ENCODE results near the gene CLUH.
"Not testable (repeated sequence)": the region's sequence is repeated elsewhere in the genome, so short reads cannot be mapped to it uniquely, and the experiment has no call there.

The CLUH gene

GRCh38 chr17:2701161-2701995 lies 10.2 kb downstream of the CLUH start:
- Mint-ChIP-seq H3K36me3 (ENCODE audit: low read depth) (peaks cover 53% of the 10 kb centered on the region), H3K27me3 (no peaks in the 10 kb centered on the region), H3K9me3 (no peaks in the 10 kb centered on the region), H3K27ac (no peak overlapping the region), H3K4me3 (no peak overlapping the region), H3K4me1 (ENCODE audit: low read depth) (peaks cover 4% of the 10 kb centered on the region)

- H3K4me3 Mint-ChIP-seq = no peak overlapping the region
- peaks cover 3% of the 10 kb centered on the region for H3K4me1 Mint-ChIP-seq (ENCODE audit: low read depth)
- H3K27me3 Mint-ChIP-seq = no peaks in the 10 kb centered on the region
- no peak overlapping the region for H3K27ac Mint-ChIP-seq
- peaks cover 52% of the 10 kb centered on the region for H3K36me3 Mint-ChIP-seq (ENCODE audit: low read depth)
- no peaks in the 10 kb centered on the region for H3K9me3 Mint-ChIP-seq
Observed at GRCh38 chr17:2700491-2701141, 10.9 kb downstream of the CLUH start.

- Mint-ChIP-seq H3K4me1 (ENCODE audit: low read depth) (no peaks in the 10 kb centered on the region), H3K36me3 (ENCODE audit: low read depth) (peaks cover 46% of the 10 kb centered on the region), H3K4me3 (no peak overlapping the region), H3K9me3 (no peaks in the 10 kb centered on the region), H3K27ac (no peak overlapping the region), H3K27me3 (no peaks in the 10 kb centered on the region)
Observed at GRCh38 chr17:2700030-2700490, 11.5 kb downstream of the CLUH start.

GRCh38 chr17:2699216-2699805 lies 12.3 kb downstream of the CLUH start:
- not testable (repeated sequence) for H3K9me3 Mint-ChIP-seq; H3K4me1 Mint-ChIP-seq (ENCODE audit: low read depth); H3K27ac Mint-ChIP-seq; H3K27me3 Mint-ChIP-seq; H3K4me3 Mint-ChIP-seq
- H3K36me3 Mint-ChIP-seq (ENCODE audit: low read depth) = peaks cover 40% of the 10 kb centered on the region

- no peaks in the 10 kb centered on the region for H3K27me3 Mint-ChIP-seq
- peaks cover 35% of the 10 kb centered on the region for H3K36me3 Mint-ChIP-seq (ENCODE audit: low read depth)
- no peaks in the 10 kb centered on the region for H3K9me3 Mint-ChIP-seq
- no peak overlapping the region for H3K27ac Mint-ChIP-seq
- no peak overlapping the region for H3K4me3 Mint-ChIP-seq
- H3K4me1 Mint-ChIP-seq (ENCODE audit: low read depth) = no peaks in the 10 kb centered on the region
Observed at GRCh38 chr17:2697611-2698162, 13.9 kb downstream of the CLUH start.

GRCh38 chr17:2695961-2696760 lies 15.4 kb downstream of the CLUH start:
- H3K36me3 Mint-ChIP-seq (ENCODE audit: low read depth) = peaks cover 27% of the 10 kb centered on the region
- H3K27me3 Mint-ChIP-seq = no peaks in the 10 kb centered on the region
- H3K4me3 Mint-ChIP-seq = no peak overlapping the region
- no peaks in the 10 kb centered on the region for H3K4me1 Mint-ChIP-seq (ENCODE audit: low read depth)
- no peaks in the 10 kb centered on the region for H3K9me3 Mint-ChIP-seq
- H3K27ac Mint-ChIP-seq = no peak overlapping the region

GRCh38 chr17:2695243-2695960 lies 16.2 kb downstream of the CLUH start:
- H3K36me3 Mint-ChIP-seq (ENCODE audit: low read depth) = peaks cover 22% of the 10 kb centered on the region
- no peaks in the 10 kb centered on the region for H3K27me3 Mint-ChIP-seq
- no peaks in the 10 kb centered on the region for H3K4me1 Mint-ChIP-seq (ENCODE audit: low read depth)
- no peak overlapping the region for H3K27ac Mint-ChIP-seq
- H3K4me3 Mint-ChIP-seq = no peak overlapping the region
- H3K9me3 Mint-ChIP-seq = no peaks in the 10 kb centered on the region

GRCh38 chr17:2694381-2695242 lies 17.0 kb downstream of the CLUH start:
- Mint-ChIP-seq H3K4me1 (ENCODE audit: low read depth) (no peaks in the 10 kb centered on the region), H3K36me3 (ENCODE audit: low read depth) (peaks cover 15% of the 10 kb centered on the region), H3K27ac (no peak overlapping the region), H3K4me3 (no peak overlapping the region), H3K27me3 (no peaks in the 10 kb centered on the region), H3K9me3 (no peaks in the 10 kb centered on the region)

- H3K27me3 Mint-ChIP-seq = no peaks in the 10 kb centered on the region
- no peaks in the 10 kb centered on the region for H3K4me1 Mint-ChIP-seq (ENCODE audit: low read depth)
- H3K4me3 Mint-ChIP-seq = no peak overlapping the region
- H3K27ac Mint-ChIP-seq = peak overlapping the region; percentile 55
- peaks cover 16% of the 10 kb centered on the region for H3K36me3 Mint-ChIP-seq (ENCODE audit: low read depth)
- H3K9me3 Mint-ChIP-seq = no peaks in the 10 kb centered on the region
Observed at GRCh38 chr17:2693561-2694380, 17.8 kb downstream of the CLUH start.

- Mint-ChIP-seq H3K4me3 (no peak overlapping the region), H3K27me3 (no peaks in the 10 kb centered on the region), H3K9me3 (no peaks in the 10 kb centered on the region), H3K36me3 (ENCODE audit: low read depth) (peaks cover 15% of the 10 kb centered on the region), H3K4me1 (ENCODE audit: low read depth) (no peaks in the 10 kb centered on the region), H3K27ac (no peak overlapping the region)
Observed at GRCh38 chr17:2692781-2693135, 18.8 kb downstream of the CLUH start.

- Mint-ChIP-seq H3K9me3 (no peaks in the 10 kb centered on the region), H3K36me3 (ENCODE audit: low read depth) (peaks cover 18% of the 10 kb centered on the region), H3K27me3 (no peaks in the 10 kb centered on the region), H3K27ac (no peak overlapping the region), H3K4me3 (no peak overlapping the region), H3K4me1 (ENCODE audit: low read depth) (no peaks in the 10 kb centered on the region)
Observed at GRCh38 chr17:2691965-2692780, 19.4 kb downstream of the CLUH start.
